ENCODE measurements around the gene ARHGEF7. TPM values are rescaled to one million over a fixed set of nuclear protein-coding genes. Genes with fewer than 3 reads are reported as not detected.

ARHGEF7 gene
- total RNA-seq, 3 donors from 2014 or later: 55.3 to 82.5 (median 62.6) TPM

DNA sequence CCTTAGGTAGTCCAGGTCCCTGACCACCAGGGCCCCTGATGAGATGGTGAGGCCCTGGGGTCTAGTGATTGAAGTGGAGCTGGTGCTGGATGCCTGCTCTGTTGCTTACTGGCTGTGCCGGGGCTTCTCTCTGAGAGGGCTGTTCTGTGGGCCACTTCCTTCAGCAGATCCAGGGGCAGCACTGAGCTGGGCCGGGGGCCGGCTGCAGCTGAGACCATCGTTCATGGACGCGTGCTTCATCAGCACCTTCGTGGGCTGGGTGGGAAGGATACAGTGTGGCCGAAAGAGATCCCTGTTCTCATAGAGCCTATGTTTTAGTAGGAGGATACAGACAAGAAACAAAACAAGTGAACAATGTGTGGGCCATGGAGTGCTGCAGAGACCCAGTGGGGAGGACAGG lies 172.1 kb downstream of the ARHGEF7 start:
- ATAC-seq (no peak), DNase-seq (no peak)
- H3K36me3 ChIP-seq (ENCODE audit: low read depth): peaks cover 7% of the 10 kb centered on the region
- TF ChIP-seq, protein P1, sequence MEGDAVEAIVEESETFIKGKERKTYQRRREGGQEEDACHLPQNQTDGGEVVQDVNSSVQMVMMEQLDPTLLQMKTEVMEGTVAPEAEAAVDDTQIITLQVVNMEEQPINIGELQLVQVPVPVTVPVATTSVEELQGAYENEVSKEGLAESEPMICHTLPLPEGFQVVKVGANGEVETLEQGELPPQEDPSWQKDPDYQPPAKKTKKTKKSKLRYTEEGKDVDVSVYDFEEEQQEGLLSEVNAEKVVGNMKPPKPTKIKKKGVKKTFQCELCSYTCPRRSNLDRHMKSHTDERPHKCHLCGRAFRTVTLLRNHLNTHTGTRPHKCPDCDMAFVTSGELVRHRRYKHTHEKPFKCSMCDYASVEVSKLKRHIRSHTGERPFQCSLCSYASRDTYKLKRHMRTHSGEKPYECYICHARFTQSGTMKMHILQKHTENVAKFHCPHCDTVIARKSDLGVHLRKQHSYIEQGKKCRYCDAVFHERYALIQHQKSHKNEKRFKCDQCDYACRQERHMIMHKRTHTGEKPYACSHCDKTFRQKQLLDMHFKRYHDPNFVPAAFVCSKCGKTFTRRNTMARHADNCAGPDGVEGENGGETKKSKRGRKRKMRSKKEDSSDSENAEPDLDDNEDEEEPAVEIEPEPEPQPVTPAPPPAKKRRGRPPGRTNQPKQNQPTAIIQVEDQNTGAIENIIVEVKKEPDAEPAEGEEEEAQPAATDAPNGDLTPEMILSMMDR (IDR thresholded peaks at IDR 0.05): no peak
- no peaks in the 10 kb centered on the region for H3K9me3 ChIP-seq
- intact Hi-C loops (cut with DNase I, micrococcal nuclease): no loop called here
- no peak overlapping the region for H3K4me3 ChIP-seq
- no peaks in the 10 kb centered on the region for H3K4me1 ChIP-seq (ENCODE audit: low read depth)

DNA sequence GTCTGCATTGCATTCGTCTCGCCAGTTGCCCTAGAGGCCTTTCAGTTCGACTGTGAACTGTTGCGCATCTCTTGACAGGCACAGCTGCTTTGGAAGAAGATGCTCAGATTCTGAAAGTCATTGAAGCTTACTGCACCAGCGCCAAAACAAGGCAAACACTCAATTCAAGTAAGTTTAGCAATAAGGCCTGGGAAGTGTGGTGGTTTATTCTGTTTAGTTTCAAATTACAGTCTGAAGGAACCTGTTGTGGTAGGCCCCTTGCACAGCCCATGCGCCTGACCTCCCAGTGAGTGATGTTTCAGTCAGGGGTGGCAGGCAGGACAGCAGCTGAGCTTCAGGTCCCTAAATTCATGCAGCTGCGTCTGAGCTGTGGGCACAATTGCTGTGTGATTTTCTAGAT lies 173.2 kb downstream of the ARHGEF7 start:
- TF ChIP-seq, protein P1 (IDR thresholded peaks at IDR 0.05): no peak
- no peaks in the 10 kb centered on the region for H3K9me3 ChIP-seq
- peaks cover 7% of the 10 kb centered on the region for H3K36me3 ChIP-seq (ENCODE audit: low read depth)
- intact Hi-C loops (cut with DNase I, micrococcal nuclease): no loop called here
- ATAC-seq (no peak), DNase-seq (no peak)
- no peak overlapping the region for H3K4me3 ChIP-seq
- no peaks in the 10 kb centered on the region for H3K4me1 ChIP-seq (ENCODE audit: low read depth)

DNA sequence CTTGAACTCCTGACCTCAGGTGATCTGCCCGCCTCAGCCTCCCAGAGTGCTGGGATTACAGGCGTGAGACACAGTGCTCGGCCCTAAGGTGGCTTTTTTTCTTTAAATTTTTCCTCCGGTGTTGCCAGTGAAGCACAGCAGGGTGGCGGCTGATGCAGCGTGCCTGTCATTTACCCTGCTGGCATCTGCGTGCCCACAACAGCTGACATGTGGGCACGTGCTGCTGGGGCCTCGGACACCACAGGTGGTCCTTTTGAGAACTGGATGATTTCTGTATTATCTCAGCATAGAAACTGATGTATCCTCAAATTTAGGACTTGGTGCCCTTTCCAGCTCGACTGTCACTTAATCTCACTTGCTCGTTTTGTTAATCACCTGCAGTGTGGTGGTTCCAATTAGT lies 174.1 kb downstream of the ARHGEF7 start:
- TF ChIP-seq, protein P1 (IDR thresholded peaks at IDR 0.05): no peak
- intact Hi-C loops (cut with DNase I, micrococcal nuclease): no loop called here
- Histone ChIP-seq H3K4me3 (no peak overlapping the region), H3K36me3 (ENCODE audit: low read depth) (no peaks in the 10 kb centered on the region), H3K9me3 (no peaks in the 10 kb centered on the region), H3K4me1 (ENCODE audit: low read depth) (no peaks in the 10 kb centered on the region)
- DNase-seq: no peak
- ATAC-seq: no peak

DNA sequence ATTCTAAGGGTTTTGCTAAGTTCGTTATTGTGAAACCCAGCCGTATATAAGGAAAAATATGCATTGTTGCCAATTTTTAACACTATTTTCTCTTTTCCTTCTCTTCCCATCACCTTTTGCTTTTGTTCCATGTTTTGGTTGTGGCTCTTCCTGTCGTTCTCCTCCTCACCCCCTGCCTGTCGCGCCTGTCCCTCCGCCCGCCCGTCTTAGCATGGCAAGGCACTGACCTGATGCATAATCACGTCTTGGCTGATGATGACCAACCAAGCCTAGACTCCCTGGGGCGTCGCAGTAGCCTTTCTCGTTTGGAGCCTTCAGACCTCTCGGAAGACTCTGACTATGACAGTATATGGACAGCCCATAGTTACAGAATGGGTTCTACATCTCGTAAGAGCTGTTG lies 176.8 kb downstream of the ARHGEF7 start:
- Histone ChIP-seq H3K9me3 (no peaks in the 10 kb centered on the region), H3K4me3 (no peak overlapping the region), H3K36me3 (ENCODE audit: low read depth) (no peaks in the 10 kb centered on the region), H3K4me1 (ENCODE audit: low read depth) (no peaks in the 10 kb centered on the region)
- TF ChIP-seq, protein P1 (IDR thresholded peaks at IDR 0.05): no peak
- ATAC-seq (no peak), DNase-seq (no peak)
- intact Hi-C loops (cut with DNase I, micrococcal nuclease): no loop called here

DNA sequence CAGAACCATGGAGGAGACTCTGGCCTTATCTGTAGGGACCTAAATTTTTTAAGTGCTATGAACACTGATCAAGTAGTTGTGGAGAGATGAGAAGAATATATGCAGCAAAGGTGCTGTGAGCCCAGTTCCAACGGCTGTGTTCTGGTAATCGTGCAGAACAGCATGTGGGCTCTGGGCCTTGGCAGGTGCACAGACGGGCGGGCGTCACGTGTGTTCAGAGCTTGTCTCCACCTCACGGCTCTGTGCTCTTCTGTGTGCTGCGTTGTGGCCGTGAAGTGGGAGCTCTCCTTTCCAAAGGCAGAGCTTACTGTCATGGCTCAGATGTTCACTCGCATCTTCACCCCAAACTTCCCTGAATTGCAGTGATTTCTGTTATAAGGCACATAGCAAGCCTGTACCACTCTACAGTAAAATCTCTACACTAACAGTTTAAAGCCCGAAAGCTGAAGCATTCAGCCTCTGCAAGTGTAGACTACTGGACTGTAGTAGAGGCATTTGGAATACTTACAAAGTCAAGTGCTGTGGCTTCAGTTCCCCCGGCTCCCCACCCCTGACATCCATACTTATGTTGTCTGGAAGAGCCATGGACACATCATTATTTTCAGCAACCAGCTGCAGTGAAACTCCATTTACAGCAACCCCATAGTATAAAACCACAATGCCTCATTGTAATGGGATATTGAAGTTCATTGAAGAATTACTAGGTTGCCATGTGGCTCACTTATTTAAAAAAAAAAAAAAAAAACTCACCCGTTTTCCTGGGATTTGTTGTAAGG lies 177.8 kb downstream of the ARHGEF7 start:
- no peak for DNase-seq
- intact Hi-C loops (cut with DNase I, micrococcal nuclease): no loop called here
- Histone ChIP-seq H3K9me3 (no peaks in the 10 kb centered on the region), H3K36me3 (ENCODE audit: low read depth) (no peaks in the 10 kb centered on the region), H3K4me1 (ENCODE audit: low read depth) (no peaks in the 10 kb centered on the region), H3K4me3 (no peak overlapping the region)
- TF ChIP-seq, protein P1 (IDR thresholded peaks at IDR 0.05): no peak
- no peak for ATAC-seq

Measured in mucosa of descending colon (tissue), 3 donors.